HG02798 (cell line): ENCODE measurements around the gene FOLR1.

Experiments used
- ATAC-seq: cut with Tn5 transposase; IDR thresholded peaks from one replicate; pipeline ENCODE4 v1.9.1; 2021; ENCODE audit warnings: mild to moderate bottlenecking; ENCODE audit not compliant: unreplicated experiment, poor library complexity

The FOLR1 gene

DNA sequence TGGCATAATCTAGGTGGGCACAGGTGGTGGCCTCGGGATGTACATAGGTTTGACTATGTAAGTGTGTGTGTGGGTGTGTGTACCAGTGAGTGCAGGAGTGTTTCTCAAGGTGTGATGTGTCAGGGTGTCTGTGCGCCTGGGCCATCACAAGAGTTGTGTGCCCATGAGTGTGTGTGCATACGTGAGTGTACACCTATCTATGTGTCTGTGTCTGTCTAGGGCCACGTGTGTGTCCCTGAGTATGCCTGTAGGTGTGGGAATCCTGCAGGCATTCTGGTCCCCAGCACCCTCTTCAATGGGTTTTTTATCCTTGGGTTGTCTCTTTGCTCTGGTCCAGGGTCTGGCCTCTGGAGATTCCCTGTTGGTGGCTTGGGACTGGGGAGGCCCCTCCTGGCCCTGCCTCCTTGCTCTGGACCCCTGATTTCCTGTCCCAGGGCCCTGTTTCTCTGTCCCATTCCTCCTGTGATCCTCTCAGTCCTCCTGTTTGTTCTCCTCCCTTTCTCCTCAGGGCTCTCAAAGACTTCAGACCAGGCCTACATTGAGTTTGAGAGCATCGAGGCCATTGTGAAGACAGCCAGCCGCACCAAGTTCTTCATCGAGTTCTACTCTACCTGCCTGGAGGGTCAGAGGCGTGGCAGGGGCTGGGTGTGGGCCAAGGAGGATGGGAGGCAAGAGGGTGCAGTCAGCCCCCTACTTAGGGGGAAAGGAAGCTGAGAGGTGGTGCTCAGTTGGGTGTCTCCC is 42.0 kb downstream of the FOLR1 start:
- ATAC-seq: no peak

DNA sequence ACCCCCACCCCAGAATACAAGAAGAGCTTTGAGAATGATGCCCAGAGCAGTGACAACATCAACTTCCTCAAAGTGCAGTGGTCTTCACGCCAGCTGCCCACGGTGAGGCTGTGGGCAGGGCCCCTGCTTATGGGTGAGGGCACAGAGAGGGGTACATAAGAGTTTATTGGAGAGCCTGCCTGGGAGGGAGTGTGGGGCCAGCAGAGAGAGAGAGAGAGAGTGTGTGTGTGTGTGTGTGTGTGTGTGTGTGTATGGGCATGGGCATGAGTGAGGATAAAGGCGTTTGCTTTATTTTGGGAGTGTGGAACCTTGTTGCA is 42.5 kb downstream of the FOLR1 start:
- ATAC-seq: no peak

- ATAC-seq: no peak
These were observed 43.0 kb downstream of the FOLR1 start for GRCh38 chr11:72234920-72235319.

DNA sequence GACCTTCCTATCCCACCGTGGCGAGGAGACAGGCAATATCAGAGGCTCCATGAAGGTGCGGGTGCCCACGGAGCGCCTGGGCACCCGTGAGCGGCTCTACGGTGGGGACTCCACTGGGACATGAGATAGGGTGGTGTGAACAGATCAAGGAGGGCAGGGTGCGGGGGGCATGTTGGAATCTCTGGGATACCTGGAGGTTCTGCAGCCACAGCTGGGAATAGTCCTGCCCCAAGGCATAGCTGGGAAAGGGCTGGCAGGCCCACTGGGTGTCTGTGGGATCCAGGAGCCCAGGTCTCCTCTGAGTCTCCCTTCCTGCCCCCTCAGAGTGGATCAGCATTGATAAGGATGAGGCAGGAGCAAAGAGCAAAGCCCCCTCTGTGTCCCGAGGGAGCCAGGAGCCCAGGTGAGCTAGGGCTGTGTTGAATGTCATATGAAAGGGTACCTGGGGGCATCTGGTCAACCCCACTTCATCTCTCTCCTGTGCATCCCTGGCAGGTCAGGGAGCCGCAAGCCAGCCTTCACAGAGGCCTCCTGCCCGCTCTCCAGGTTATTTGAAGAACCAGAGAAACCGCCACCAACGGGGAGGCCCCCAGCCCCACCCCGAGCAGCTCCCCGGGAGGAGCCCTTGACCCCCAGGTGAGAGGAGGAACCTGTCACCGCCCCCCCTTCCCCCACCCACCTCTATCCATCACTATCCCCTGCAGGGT is 43.6 kb downstream of the FOLR1 start:
- no peak for ATAC-seq

GRCh38 chr11:72236083-72236697 is 44.2 kb downstream of the FOLR1 start:
- no peak for ATAC-seq

- ATAC-seq: no peak
These were observed 44.8 kb downstream of the FOLR1 start for GRCh38 chr11:72236774-72237111.

DNA sequence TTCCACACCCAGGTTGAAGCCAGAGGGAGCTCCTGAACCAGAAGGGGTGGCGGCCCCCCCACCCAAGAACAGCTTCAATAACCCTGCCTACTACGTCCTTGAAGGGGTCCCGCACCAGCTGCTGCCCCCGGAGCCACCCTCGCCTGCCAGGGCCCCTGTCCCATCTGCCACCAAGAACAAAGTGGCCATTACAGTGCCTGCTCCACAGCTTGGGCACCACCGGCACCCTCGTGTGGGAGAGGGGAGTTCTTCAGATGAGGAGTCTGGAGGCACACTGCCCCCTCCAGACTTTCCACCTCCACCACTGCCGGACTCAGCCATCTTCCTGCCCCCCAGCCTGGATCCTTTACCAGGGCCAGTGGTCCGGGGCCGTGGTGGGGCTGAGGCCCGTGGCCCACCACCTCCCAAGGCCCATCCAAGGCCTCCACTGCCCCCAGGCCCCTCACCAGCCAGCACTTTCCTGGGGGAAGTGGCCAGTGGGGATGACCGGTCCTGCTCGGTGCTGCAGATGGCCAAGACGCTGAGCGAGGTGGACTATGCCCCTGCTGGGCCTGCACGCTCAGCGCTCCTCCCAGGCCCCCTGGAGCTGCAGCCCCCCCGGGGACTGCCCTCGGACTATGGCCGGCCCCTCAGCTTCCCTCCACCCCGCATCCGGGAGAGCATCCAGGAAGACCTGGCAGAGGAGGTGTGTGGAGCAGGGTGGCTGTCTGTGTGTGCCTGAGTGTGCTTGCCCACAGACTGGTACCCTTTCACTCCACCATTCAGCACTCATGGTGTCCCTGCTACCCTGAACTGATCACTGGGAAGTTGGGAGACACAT is 45.4 kb downstream of the FOLR1 start:
- no peak for ATAC-seq

DNA sequence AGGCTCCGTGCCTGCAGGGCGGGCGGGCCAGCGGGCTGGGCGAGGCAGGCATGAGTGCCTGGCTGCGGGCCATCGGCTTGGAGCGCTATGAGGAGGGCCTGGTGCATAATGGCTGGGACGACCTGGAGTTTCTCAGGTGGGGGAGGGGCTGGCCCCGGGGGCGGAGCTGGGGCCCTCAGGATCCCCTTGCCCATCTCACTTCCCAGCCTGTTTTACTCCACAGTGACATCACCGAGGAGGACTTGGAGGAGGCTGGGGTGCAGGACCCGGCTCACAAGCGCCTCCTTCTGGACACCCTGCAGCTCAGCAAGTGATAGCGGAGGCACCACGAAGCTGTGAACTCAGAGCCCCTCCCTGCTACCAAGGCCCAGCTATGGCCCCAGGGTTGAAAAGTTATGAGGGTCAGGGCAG is 46.1 kb downstream of the FOLR1 start:
- peak; percentile 45 for ATAC-seq

- ATAC-seq: no peak
These were observed 46.8 kb downstream of the FOLR1 start for GRCh38 chr11:72238492-72239312.

DNA sequence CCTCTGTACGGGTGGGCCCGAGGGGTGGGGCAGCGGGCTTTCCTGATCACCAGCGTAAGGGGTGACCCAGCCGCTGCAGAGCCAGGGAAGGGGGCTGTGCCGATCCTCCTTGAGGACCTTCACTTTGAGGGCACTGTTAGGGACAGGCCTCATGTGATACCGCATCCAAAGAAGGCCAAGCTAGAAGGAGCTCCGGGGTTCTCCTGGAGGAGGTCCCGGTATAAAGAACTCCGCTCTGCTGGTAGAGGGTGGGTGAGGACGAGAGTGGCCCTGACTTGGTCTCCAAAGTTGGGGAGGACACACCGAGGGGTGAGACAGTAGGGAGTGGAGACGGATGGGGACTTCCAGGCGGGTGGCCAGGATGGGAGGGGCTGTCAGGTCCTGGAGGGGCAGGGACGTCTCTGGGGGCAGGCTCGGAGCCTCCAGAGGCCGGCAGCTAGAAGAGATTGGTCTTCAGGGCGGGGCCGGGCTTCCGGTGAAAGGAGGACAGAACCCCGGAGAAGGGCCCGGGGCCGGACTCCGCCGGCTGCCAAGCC is 47.4 kb downstream of the FOLR1 start:
- ATAC-seq: no peak

GRCh38 chr11:72239849-72240460 is 48.0 kb downstream of the FOLR1 start:
- no peak for ATAC-seq

- ATAC-seq: no peak
These were observed 48.7 kb downstream of the FOLR1 start for GRCh38 chr11:72240461-72241290.

GRCh38 chr11:72241291-72241781 is 49.4 kb downstream of the FOLR1 start:
- no peak for ATAC-seq

DNA sequence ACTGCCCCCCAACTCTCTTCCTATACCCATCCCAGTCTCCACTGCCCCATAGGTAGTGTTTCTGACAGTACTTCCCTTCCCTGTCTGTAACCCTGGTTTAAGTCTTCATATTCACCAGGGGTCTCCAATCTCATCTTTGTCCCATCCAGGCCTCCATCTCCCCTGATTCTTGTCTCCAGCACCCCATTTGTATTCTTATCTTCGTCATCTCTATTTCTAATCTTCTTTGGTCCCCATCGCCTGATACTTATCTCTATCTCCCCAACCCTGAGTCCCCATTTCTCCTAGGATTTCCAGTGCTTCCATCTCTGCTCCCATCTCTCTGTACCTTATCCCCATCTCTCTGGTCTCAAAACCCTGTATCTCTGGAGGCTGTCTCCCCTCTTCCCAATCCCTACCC is 50.2 kb downstream of the FOLR1 start:
- ATAC-seq: no peak

GRCh38 chr11:72243173-72244059 is 51.5 kb downstream of the FOLR1 start:
- ATAC-seq: no peak

- no peak for ATAC-seq
These were observed 52.1 kb downstream of the FOLR1 start, which contains the start of gene PHOX2A for GRCh38 chr11:72244060-72244360. Gene PHOX2A (minus strand): TSS chr11:72244176. CDS start chr11:72244004, 172 bp downstream.
